Mammary epithelial cell (primary cell): ENCODE data around the gene CCDC32.

Experiments used
- EZH2 ChIP-seq: IDR thresholded peaks from 2 replicates; pipeline ENCODE4 v1.6.1; 2012; ENCODE audit warnings: low read length, inconsistent platforms, borderline replicate concordance
- TF ChIP-seq, protein P1 (sequence below), 2 donors: IDR thresholded peaks in 1 of 2; conservative IDR thresholded peaks in 1 of 2; 2 replicates each; pipeline ENCODE4 v1.5.1; 2011 to 2012; ENCODE audit warnings: inconsistent platforms in 2 of 2, low read length in 2 of 2, mild to moderate bottlenecking in 2 of 2, control low read depth in 1 of 2, low read depth in 1 of 2; ENCODE audit not compliant: insufficient read depth in 1 of 2; ENCODE audit errors: extremely low read depth in 1 of 2

DNA sequence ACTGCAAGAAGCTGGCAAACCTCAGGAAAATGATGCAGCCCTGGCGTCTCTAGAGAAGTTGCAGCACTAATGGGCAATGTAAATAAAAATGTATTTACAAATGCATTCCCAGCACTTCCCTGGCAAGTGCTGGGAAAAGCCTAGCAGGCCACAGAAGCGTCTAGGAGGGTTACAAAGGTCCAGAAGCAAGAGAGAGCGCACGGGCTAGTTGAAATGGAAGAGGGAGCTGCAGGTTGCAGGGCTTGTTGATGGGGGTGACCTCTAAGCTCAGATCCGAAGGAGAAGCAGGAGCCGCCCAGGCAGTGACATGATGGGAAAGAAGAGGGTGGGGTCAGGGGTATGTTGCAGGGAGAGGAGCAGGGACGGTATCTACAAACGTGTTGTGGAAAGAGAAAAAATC is 26.5 kb upstream of the CCDC32 start:
- no peak for TF ChIP-seq EZH2
- TF ChIP-seq, protein P1, sequence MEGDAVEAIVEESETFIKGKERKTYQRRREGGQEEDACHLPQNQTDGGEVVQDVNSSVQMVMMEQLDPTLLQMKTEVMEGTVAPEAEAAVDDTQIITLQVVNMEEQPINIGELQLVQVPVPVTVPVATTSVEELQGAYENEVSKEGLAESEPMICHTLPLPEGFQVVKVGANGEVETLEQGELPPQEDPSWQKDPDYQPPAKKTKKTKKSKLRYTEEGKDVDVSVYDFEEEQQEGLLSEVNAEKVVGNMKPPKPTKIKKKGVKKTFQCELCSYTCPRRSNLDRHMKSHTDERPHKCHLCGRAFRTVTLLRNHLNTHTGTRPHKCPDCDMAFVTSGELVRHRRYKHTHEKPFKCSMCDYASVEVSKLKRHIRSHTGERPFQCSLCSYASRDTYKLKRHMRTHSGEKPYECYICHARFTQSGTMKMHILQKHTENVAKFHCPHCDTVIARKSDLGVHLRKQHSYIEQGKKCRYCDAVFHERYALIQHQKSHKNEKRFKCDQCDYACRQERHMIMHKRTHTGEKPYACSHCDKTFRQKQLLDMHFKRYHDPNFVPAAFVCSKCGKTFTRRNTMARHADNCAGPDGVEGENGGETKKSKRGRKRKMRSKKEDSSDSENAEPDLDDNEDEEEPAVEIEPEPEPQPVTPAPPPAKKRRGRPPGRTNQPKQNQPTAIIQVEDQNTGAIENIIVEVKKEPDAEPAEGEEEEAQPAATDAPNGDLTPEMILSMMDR (conservative IDR thresholded peaks at IDR 0.05 in 1 of 2, IDR thresholded peaks at IDR 0.05 in 1 of 2; ENCODE audit: extremely low read depth in 1 of 2, insufficient read depth in 1 of 2, low read depth in 1 of 2, low read length in 2 of 2): no peak
